ENCODE data around the gene VPS37C. TPM values are rescaled to one million over a fixed set of nuclear protein-coding genes. Genes with fewer than 3 reads are reported as not detected.
A peak's percentile ranks its signal among the peaks of the same experiment; 100 is the strongest.

Gene VPS37C
- total and polyA plus RNA-seq, 10 donors: 6.1 to 32.3 (median 20.5) TPM

- no peaks in the 10 kb centered on the region for H3K27me3 ChIP-seq (replicated peaks in 1 of 7)
- WGBS, 5 donors: 94 to 97% (median 97%) methylated on average over 4 of the region's 4 CpGs
- H3K9me3 ChIP-seq: peaks cover 0 to 21% (median 17%) of the 10 kb centered on the region in 8 donors
- peaks cover 12 to 82% (median 46%) of the 10 kb centered on the region in 6 donors for H3K4me1 ChIP-seq
- no peak overlapping the region for H3K27ac ChIP-seq
- H3K36me3 ChIP-seq: peaks cover 0 to 18% (median 0%) of the 10 kb centered on the region in 6 donors
- H3K4me3 ChIP-seq: no peak overlapping the region
- no peak for TF ChIP-seq POLR2A (IDR thresholded peaks at IDR 0.05)
- TF ChIP-seq, protein P1, sequence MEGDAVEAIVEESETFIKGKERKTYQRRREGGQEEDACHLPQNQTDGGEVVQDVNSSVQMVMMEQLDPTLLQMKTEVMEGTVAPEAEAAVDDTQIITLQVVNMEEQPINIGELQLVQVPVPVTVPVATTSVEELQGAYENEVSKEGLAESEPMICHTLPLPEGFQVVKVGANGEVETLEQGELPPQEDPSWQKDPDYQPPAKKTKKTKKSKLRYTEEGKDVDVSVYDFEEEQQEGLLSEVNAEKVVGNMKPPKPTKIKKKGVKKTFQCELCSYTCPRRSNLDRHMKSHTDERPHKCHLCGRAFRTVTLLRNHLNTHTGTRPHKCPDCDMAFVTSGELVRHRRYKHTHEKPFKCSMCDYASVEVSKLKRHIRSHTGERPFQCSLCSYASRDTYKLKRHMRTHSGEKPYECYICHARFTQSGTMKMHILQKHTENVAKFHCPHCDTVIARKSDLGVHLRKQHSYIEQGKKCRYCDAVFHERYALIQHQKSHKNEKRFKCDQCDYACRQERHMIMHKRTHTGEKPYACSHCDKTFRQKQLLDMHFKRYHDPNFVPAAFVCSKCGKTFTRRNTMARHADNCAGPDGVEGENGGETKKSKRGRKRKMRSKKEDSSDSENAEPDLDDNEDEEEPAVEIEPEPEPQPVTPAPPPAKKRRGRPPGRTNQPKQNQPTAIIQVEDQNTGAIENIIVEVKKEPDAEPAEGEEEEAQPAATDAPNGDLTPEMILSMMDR (IDR thresholded peaks at IDR 0.05 in 8 of 11, conservative IDR thresholded peaks at IDR 0.05 in 3 of 11): no peak
- no peak for TF ChIP-seq POLR2AphosphoS5 (IDR thresholded peaks at IDR 0.05)
- DNase-seq: no peak
- intact Hi-C loops (cut with DNase I; ENCODE audit: low total_unique reads): no loop called here
Observed at GRCh38 chr11:61154528-61154927, 6.7 kb downstream of the VPS37C start.

- peaks cover 0 to 18% (median 0%) of the 10 kb centered on the region in 6 donors for H3K36me3 ChIP-seq
- H3K27me3 ChIP-seq (replicated peaks in 1 of 7): no peaks in the 10 kb centered on the region
- WGBS, 5 donors: 88 to 94% (median 90%) methylated on average over 2 of the region's 2 CpGs
- intact Hi-C loops (cut with DNase I; ENCODE audit: low total_unique reads): no loop called here
- no peak overlapping the region for H3K4me3 ChIP-seq
- peak overlapping the region in 6 of 8 donors; percentile 41 to 65 (median 50) for H3K27ac ChIP-seq
- H3K9me3 ChIP-seq: peaks cover 0 to 21% (median 17%) of the 10 kb centered on the region in 8 donors
- DNase-seq: no peak
- TF ChIP-seq, protein P1 (IDR thresholded peaks at IDR 0.05 in 8 of 11, conservative IDR thresholded peaks at IDR 0.05 in 3 of 11): no peak
- no peak for TF ChIP-seq POLR2A (IDR thresholded peaks at IDR 0.05)
- TF ChIP-seq POLR2AphosphoS5 (IDR thresholded peaks at IDR 0.05): no peak
- H3K4me1 ChIP-seq: peaks cover 5 to 82% (median 41%) of the 10 kb centered on the region in 6 donors
Observed at GRCh38 chr11:61153593-61154095, 7.6 kb downstream of the VPS37C start.

- Histone ChIP-seq H3K4me1 (peaks cover 7 to 82% (median 42%) of the 10 kb centered on the region in 6 donors), H3K27me3 (replicated peaks in 1 of 7) (no peaks in the 10 kb centered on the region), H3K4me3 (no peak overlapping the region), H3K9me3 (peaks cover 0 to 21% (median 17%) of the 10 kb centered on the region in 8 donors), H3K36me3 (peaks cover 0 to 20% (median 0%) of the 10 kb centered on the region in 6 donors), H3K27ac (peak overlapping the region in 7 of 8 donors; percentile 10 to 65 (median 50))
- intact Hi-C loops (cut with DNase I; ENCODE audit: low total_unique reads): no loop called here
- 87 to 95% (median 90%) methylated on average over 9 of the region's 9 CpGs for WGBS, 5 donors
- TF ChIP-seq POLR2A (IDR thresholded peaks at IDR 0.05) (no peak), POLR2AphosphoS5 (IDR thresholded peaks at IDR 0.05) (no peak)
- TF ChIP-seq, protein P1 (IDR thresholded peaks at IDR 0.05 in 8 of 11, conservative IDR thresholded peaks at IDR 0.05 in 3 of 11): no peak
- peak; percentile 38 for DNase-seq
Observed at GRCh38 chr11:61152816-61153592, 8.2 kb downstream of the VPS37C start.
